GM10266 (cell line): ENCODE results near the gene ERBB4.
"Not testable (repeated sequence)": the region's sequence is repeated elsewhere in the genome, so short reads cannot be mapped to it uniquely, and the experiment has no call there.

ENCODE experiments used
- DNase-seq: peaks from one replicate; pipeline ENCODE4 v3.0.0; 2012; ENCODE audit errors: extremely low spot score
- CTCF ChIP-seq: IDR thresholded peaks from 2 replicates; pipeline ENCODE4 v1.5.1; 2012; ENCODE audit warnings: mild to moderate bottlenecking, low read depth; ENCODE audit not compliant: control insufficient read depth, insufficient read depth; ENCODE audit errors: missing control alignments

The ERBB4 gene

GRCh38 chr2:212117926-212118325, 420.7 kb downstream of the ERBB4 start:
- TF ChIP-seq CTCF, result no peak
- no peak for DNase-seq

- no peak for DNase-seq
- no peak for TF ChIP-seq CTCF
These were observed 424.1 kb downstream of the ERBB4 start for GRCh38 chr2:212114489-212114888.

GRCh38 chr2:212112401-212112800, 426.2 kb downstream of the ERBB4 start:
- TF ChIP-seq CTCF, result no peak
- DNase-seq, result no peak

- no peak for TF ChIP-seq CTCF
- DNase-seq, result no peak
These were observed 428.6 kb downstream of the ERBB4 start for GRCh38 chr2:212109792-212110680.

GRCh38 chr2:212109217-212109616, 429.4 kb downstream of the ERBB4 start:
- TF ChIP-seq CTCF, result no peak
- DNase-seq, result no peak

GRCh38 chr2:212107989-212108388, 430.6 kb downstream of the ERBB4 start:
- no peak for DNase-seq
- TF ChIP-seq CTCF, result no peak

- no peak for TF ChIP-seq CTCF
- no peak for DNase-seq
These were observed 431.6 kb downstream of the ERBB4 start for GRCh38 chr2:212107014-212107413.

- not testable (repeated sequence) for DNase-seq
These were observed 432.1 kb downstream of the ERBB4 start for GRCh38 chr2:212106536-212106935.
